ENCODE measurements around the gene TBC1D9.

- TF ChIP-seq EZH2phosphoT487 (conservative IDR thresholded peaks at IDR 0.05; ENCODE audit: low read length) = no peak
- no peak for TF ChIP-seq CTCF (IDR thresholded peaks at IDR 0.05; ENCODE audit: insufficient read depth, low read length, poor library complexity, severe bottlenecking)
Measured at GRCh38 chr4:140675599-140676231, 80.5 kb downstream of the TBC1D9 start.

Measured in SU-DHL-6 (cell line).